ENCODE measurements around the gene SSH2. TPM values are rescaled to one million over a fixed set of nuclear protein-coding genes. Genes with fewer than 3 reads are reported as not detected.
A peak's percentile ranks its signal among the peaks of the same experiment; 100 is the strongest.

Gene SSH2
- total and polyA plus RNA-seq, 7 donors: 18.3 to 35.1 (median 26.5) TPM

DNA sequence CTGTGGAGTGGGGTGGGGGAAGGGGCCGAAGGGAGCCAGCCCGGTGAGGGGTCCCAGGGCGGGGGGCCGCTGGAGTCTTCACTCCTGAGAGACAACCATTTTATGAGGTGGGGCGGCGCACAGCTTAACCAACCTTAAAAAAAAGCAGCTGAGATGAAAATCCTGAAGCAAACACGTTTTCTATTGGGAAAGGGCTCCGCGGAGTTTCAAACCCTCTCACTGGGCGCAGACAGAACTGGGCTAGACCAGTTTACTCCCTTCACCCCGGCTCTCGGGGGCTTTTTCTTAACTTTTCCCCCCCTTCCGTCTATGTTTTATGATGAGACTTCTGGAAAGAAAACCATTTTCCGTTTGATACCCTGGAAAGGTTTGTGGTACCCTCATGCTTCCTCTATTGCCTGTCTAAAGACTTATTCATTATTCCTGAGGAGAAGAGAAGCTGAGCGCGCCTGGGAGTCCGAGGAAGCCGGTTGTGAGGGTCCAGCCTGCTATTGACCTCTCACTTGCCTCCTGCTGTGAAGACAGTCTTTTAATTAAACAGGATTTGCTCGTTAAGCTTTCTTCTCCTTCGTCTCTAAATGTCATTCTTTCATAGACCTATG is 482 bp upstream of the SSH2 start:
- intact Hi-C loops (cut with DNase I): loop anchor here (1.0 to 10.0 kb wide), 2 partner anchors 123 to 306 kb away; partner anchors contain the start of gene CORO6
- no peak for DNase-seq
- H3K27me3 ChIP-seq: no peaks in the 10 kb centered on the region
- peak overlapping the region; percentile 95 to 97 (median 96) for H3K27ac ChIP-seq
- peak overlapping the region; percentile 94 to 100 (median 98) for H3K4me3 ChIP-seq
- peaks cover 0 to 31% (median 25%) of the 10 kb centered on the region in 4 donors for H3K4me1 ChIP-seq
- H3K36me3 ChIP-seq: no peaks in the 10 kb centered on the region
- TF ChIP-seq POLR2AphosphoS5 (IDR thresholded peaks at IDR 0.05) (no peak), POLR2A (IDR thresholded peaks at IDR 0.05) (no peak), EP300 (IDR thresholded peaks at IDR 0.05) (no peak)
- TF ChIP-seq, protein P1, sequence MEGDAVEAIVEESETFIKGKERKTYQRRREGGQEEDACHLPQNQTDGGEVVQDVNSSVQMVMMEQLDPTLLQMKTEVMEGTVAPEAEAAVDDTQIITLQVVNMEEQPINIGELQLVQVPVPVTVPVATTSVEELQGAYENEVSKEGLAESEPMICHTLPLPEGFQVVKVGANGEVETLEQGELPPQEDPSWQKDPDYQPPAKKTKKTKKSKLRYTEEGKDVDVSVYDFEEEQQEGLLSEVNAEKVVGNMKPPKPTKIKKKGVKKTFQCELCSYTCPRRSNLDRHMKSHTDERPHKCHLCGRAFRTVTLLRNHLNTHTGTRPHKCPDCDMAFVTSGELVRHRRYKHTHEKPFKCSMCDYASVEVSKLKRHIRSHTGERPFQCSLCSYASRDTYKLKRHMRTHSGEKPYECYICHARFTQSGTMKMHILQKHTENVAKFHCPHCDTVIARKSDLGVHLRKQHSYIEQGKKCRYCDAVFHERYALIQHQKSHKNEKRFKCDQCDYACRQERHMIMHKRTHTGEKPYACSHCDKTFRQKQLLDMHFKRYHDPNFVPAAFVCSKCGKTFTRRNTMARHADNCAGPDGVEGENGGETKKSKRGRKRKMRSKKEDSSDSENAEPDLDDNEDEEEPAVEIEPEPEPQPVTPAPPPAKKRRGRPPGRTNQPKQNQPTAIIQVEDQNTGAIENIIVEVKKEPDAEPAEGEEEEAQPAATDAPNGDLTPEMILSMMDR (IDR thresholded peaks at IDR 0.05): no peak
- 1% methylated on average over 20 of the region's 20 CpGs for WGBS, 2 donors
- no peaks in the 10 kb centered on the region for H3K9me3 ChIP-seq

DNA sequence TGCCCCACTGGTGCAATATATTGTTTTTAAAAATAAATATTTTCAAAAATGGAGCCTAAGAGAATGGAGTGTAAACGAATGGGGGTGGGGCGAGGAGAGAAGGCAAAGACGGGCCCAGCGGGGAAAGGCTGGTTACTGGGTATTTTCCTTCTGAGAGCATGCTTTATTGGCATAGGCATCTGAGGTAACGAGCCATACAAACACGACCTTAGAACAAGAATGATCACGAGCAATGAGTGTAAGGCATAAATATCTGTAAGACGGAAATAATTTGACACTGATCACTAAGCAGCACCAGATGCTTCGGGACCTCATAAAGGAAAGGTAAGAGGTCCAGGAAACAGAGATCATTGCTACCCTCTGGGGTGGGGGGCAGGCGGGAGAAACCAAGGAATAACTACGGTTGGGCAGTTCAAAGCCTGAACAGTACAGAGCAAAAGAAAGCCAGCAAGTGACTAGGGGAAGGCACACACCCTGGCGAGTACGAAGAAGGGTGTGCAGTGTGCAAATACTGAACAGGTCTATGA is 959 bp downstream of the SSH2 start:
- Histone ChIP-seq H3K9me3 (no peaks in the 10 kb centered on the region), H3K4me1 (peaks cover 0 to 31% (median 25%) of the 10 kb centered on the region in 4 donors), H3K27ac (peak overlapping the region; percentile 95 to 97 (median 96)), H3K27me3 (no peaks in the 10 kb centered on the region), H3K4me3 (peak overlapping the region; percentile 94 to 100 (median 98)), H3K36me3 (peaks cover 0 to 4% (median 0%) of the 10 kb centered on the region in 4 donors)
- no peak for TF ChIP-seq POLR2AphosphoS5 (IDR thresholded peaks at IDR 0.05)
- no peak for TF ChIP-seq POLR2A (IDR thresholded peaks at IDR 0.05)
- TF ChIP-seq EP300 (IDR thresholded peaks at IDR 0.05): no peak
- TF ChIP-seq, protein P1 (IDR thresholded peaks at IDR 0.05): no peak
- DNase-seq: no peak
- intact Hi-C loops (cut with DNase I): loop anchor here (5.0 kb wide), 1 partner anchor 347 kb away; no protein-coding TSS in a partner anchor
- WGBS, 2 donors: 1 to 2% methylated on average over 13 of the region's 13 CpGs

DNA sequence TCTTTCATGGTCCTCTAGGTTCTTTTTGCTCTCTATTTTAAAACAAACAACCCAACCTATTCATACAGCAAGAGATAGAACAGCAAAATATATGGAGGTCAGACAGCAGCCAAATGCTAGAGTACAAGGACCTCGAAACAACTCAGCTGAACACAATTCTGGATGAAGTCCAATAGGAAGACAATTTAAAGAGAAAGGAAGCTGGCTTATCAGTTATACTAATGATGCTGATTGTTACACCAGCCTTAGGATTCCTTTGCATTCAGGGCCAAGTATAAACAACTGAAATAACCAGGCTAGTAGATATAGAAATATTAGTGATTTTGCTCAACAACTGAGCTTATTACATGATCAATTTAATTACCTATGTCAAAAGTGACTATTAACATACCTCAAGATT is 2.5 kb downstream of the SSH2 start:
- TF ChIP-seq POLR2AphosphoS5 (IDR thresholded peaks at IDR 0.05): no peak
- TF ChIP-seq, protein P1 (IDR thresholded peaks at IDR 0.05): no peak
- TF ChIP-seq EP300 (IDR thresholded peaks at IDR 0.05): no peak
- TF ChIP-seq POLR2A (IDR thresholded peaks at IDR 0.05): no peak
- no peak for DNase-seq
- Histone ChIP-seq H3K9me3 (no peaks in the 10 kb centered on the region), H3K4me3 (no peak overlapping the region), H3K27me3 (no peaks in the 10 kb centered on the region), H3K27ac (no peak overlapping the region), H3K36me3 (peaks cover 0 to 4% (median 0%) of the 10 kb centered on the region in 4 donors), H3K4me1 (peaks cover 0 to 31% (median 25%) of the 10 kb centered on the region in 4 donors)
- intact Hi-C loops (cut with DNase I): loop anchor here (5.0 kb wide), 1 partner anchor 345 kb away; no protein-coding TSS in a partner anchor
- WGBS, 2 donors: 2 to 20% methylated on average over 1 of the region's 1 CpG

DNA sequence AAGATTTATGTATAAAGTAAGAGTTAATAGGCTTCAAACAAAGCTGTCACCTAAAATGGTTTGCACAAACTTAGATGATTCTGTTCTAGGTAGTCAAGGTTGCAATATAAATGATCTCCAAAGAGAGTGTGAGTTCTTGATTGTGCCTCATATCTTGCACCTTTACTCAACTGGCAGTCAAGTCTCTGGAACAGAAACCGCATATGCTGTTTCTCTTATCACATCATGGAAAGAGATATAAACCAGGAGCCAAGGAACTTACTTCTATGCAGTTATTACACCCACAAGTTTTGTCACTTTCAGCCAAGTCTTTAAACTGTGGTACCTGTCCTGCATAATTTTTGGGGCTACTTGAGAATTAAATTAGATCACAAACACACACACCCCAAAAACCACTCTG is 5.2 kb downstream of the SSH2 start:
- Histone ChIP-seq H3K4me1 (peaks cover 0 to 20% (median 15%) of the 10 kb centered on the region in 4 donors), H3K27ac (no peak overlapping the region), H3K9me3 (no peaks in the 10 kb centered on the region), H3K27me3 (no peaks in the 10 kb centered on the region), H3K4me3 (no peak overlapping the region), H3K36me3 (peaks cover 0 to 4% (median 0%) of the 10 kb centered on the region in 4 donors)
- TF ChIP-seq POLR2AphosphoS5 (IDR thresholded peaks at IDR 0.05) (no peak), EP300 (IDR thresholded peaks at IDR 0.05) (no peak), POLR2A (IDR thresholded peaks at IDR 0.05) (no peak)
- TF ChIP-seq, protein P1 (IDR thresholded peaks at IDR 0.05): no peak
- DNase-seq: no peak
- WGBS, 2 donors: 49 to 67% methylated on average over 1 of the region's 1 CpG
- intact Hi-C loops (cut with DNase I): loop anchor here (5.0 kb wide), 1 partner anchor 342 kb away; no protein-coding TSS in a partner anchor
